Posterior vena cava (tissue), 2 donors: ENCODE results near the gene VPS8. TPM values are rescaled to one million over a fixed set of nuclear protein-coding genes. Genes with fewer than 3 reads are reported as not detected.
"Not testable (repeated sequence)": the region's sequence is repeated elsewhere in the genome, so short reads cannot be mapped to it uniquely, and the experiment has no call there.

Experiments used
- DNase-seq: peaks from one replicate; pipeline ENCODE4 v3.0.0-alpha.2; 2020; ENCODE audit warnings: low spot score
- intact Hi-C, 2 donors: fragments of 100-400 bp; cut with DNase I; formaldehyde crosslinking; loops; one replicate each; pipeline versions ENCODE4 v1.14.1 to v1.14.2; 2022 to 2023
- total RNA-seq, 2 donors: library from RNA; stranded (reverse); fragmentation: NEBNext Ultra II Directional; extraction: Animal tissue kit (Norgen Biotek cat#: 25700); gene quantifications; one replicate each; pipeline ENCODE4 v1.2.1, GENCODE V29; 2021
- donor health status: DM: yes; HTN: yes; CAD: no.
- donor health status: DM: yes; HTN: yes; CAD: no.

Gene VPS8
- total RNA-seq, 2 donors from 2014 or later, result 58.8 to 66.8 TPM

GRCh38 chr3:184945886-184946625 lies 134.1 kb downstream of the VPS8 start:
- DNase-seq, result no peak
- intact Hi-C loops, result loop anchor here in 1 of 2 donors (2.0 kb wide), 1 partner anchor 67 kb away; no protein-coding TSS in a partner anchor

GRCh38 chr3:184946917-184947316 lies 135.0 kb downstream of the VPS8 start:
- DNase-seq, result no peak
- intact Hi-C loops, result loop anchor here in 1 of 2 donors (2.0 kb wide), 1 partner anchor 66 kb away; no protein-coding TSS in a partner anchor

- intact Hi-C loops, result no loop called here
- no peak for DNase-seq
Measured at GRCh38 chr3:184949251-184949965, 137.4 kb downstream of the VPS8 start.

GRCh38 chr3:184950816-184951215 lies 138.8 kb downstream of the VPS8 start:
- intact Hi-C loops, result not testable (repeated sequence)

GRCh38 chr3:184952671-184953070 lies 140.7 kb downstream of the VPS8 start:
- intact Hi-C loops, result no loop called here
- DNase-seq, result no peak

More at GRCh38 chr3:184950816-184951215, 138.8 kb downstream of the VPS8 start:
- DNase-seq, result not testable (repeated sequence)

GRCh38 chr3:184953401-184953800 lies 141.4 kb downstream of the VPS8 start:
- intact Hi-C loops, result no loop called here
- no peak for DNase-seq

GRCh38 chr3:184954251-184954650 lies 142.3 kb downstream of the VPS8 start:
- intact Hi-C loops, result no loop called here
- no peak for DNase-seq

GRCh38 chr3:184954851-184955250 lies 142.9 kb downstream of the VPS8 start:
- DNase-seq, intact Hi-C loops: not testable (repeated sequence)

GRCh38 chr3:184965639-184966430 lies 153.9 kb downstream of the VPS8 start:
- DNase-seq, result no peak
- intact Hi-C loops, result no loop called here

GRCh38 chr3:184968115-184968514 lies 156.1 kb downstream of the VPS8 start:
- no peak for DNase-seq
- intact Hi-C loops, result no loop called here

GRCh38 chr3:184970186-184970585 lies 158.2 kb downstream of the VPS8 start:
- intact Hi-C loops, result no loop called here
- no peak for DNase-seq

GRCh38 chr3:184977796-184978195 lies 165.8 kb downstream of the VPS8 start:
- intact Hi-C loops, result no loop called here
- no peak for DNase-seq

GRCh38 chr3:184981071-184981470 lies 169.1 kb downstream of the VPS8 start:
- intact Hi-C loops, result no loop called here
- DNase-seq, result no peak

GRCh38 chr3:184982076-184982475 lies 170.1 kb downstream of the VPS8 start:
- no peak for DNase-seq
- intact Hi-C loops, result no loop called here

- no peak for DNase-seq
- intact Hi-C loops, result no loop called here
Measured at GRCh38 chr3:184985586-184985985, 173.6 kb downstream of the VPS8 start.

GRCh38 chr3:184986366-184986889 lies 174.5 kb downstream of the VPS8 start:
- DNase-seq, result no peak
- intact Hi-C loops, result no loop called here

GRCh38 chr3:184993394-184993793 lies 181.4 kb downstream of the VPS8 start:
- intact Hi-C loops, result no loop called here
- no peak for DNase-seq

- DNase-seq, intact Hi-C loops: not testable (repeated sequence)
Measured at GRCh38 chr3:185003876-185004275, 191.9 kb downstream of the VPS8 start.

- no peak for DNase-seq
- intact Hi-C loops, result no loop called here
Measured at GRCh38 chr3:185009650-185010049, 197.7 kb downstream of the VPS8 start.

GRCh38 chr3:185017584-185017983 lies 205.6 kb downstream of the VPS8 start:
- DNase-seq, intact Hi-C loops: not testable (repeated sequence)
